HepG2 (cell line): ENCODE data around the gene OR10J1. TPM values are rescaled to one million over a fixed set of nuclear protein-coding genes. Genes with fewer than 3 reads are reported as not detected.

Experiments used
- ATAC-seq: fragments of 200-7000 bp; cut with Tn5 transposase; 3 replicates; pipeline ENCODE4 v1.9.1; 2020; ENCODE audit warnings: mild to moderate bottlenecking, moderate library complexity
- BruUV-seq: library from RNA; stranded (reverse); fragments of 400-500 nt; replicated peaks from 2 replicates; lab custom pipeline; 2021; lab: Mats Ljungman, UMichigan
- CTCF ChIA-PET: fragments of 300-600 bp; formaldehyde crosslinking; extraction: SDS; loops from one replicate; lab custom pipeline; 2021; ENCODE audit warnings: low total read pairs, inconsistent platforms, low intra/inter-chr PET ratio; lab: Yijun Ruan, JAX
- POLR2A ChIA-PET: fragments of 350-600 bp; sonication (Branson Sonifier 250); formaldehyde crosslinking; loops from one replicate; lab custom pipeline; 2020; ENCODE audit warnings: antibody characterized with exemption, inconsistent platforms; lab: Yijun Ruan, JAX
- DNase-seq: peaks from one replicate; pipeline ENCODE4 v3.0.0-alpha.2; 2015; ENCODE audit warnings: low spot score
- FAIRE-seq: peaks from 3 replicates; lab custom pipeline; 2011; peaks lifted over from hg19 to GRCh38; lab: Jason Lieb, UNC
- H2AFZ ChIP-seq: one replicate; pipeline ENCODE4 v1.6.1; 2011; ENCODE audit warnings: low read length, inconsistent platforms
- H3K27ac ChIP-seq: fragments of 300-600 bp; 3 replicates; pipeline ENCODE4 v1.8.0; 2011; ENCODE audit warnings: mixed run types, mild to moderate bottlenecking, mixed read lengths, low read length, inconsistent platforms; ENCODE audit not compliant: insufficient read depth; ENCODE audit errors: extremely low read length
- H3K27me3 ChIP-seq, 2 experiments: fragments of 200-600 bp in 1 of 2; 2 replicates in 1 of 2; 3 replicates in 1 of 2; pipeline versions ENCODE4 v1.6.0 to v1.8.0; 2011; ENCODE audit warnings: low read length in 2 of 2, mild to moderate bottlenecking in 2 of 2, moderate library complexity in 2 of 2, inconsistent platforms in 1 of 2; ENCODE audit not compliant: insufficient read depth in 2 of 2, control insufficient read depth in 1 of 2
- H3K36me3 ChIP-seq, 2 experiments: fragments of 200-600 bp in 1 of 2; replicated peaks in 1 of 2; 2 replicates in 1 of 2; 3 replicates in 1 of 2; pipeline versions ENCODE4 v1.5.1 to v1.8.0; 2011; ENCODE audit warnings: low read length in 2 of 2, inconsistent platforms in 1 of 2; ENCODE audit not compliant: insufficient read depth in 2 of 2, control insufficient read depth in 1 of 2
- H3K4me1 ChIP-seq: 2 replicates; pipeline ENCODE4 v1.5.1; 2012; ENCODE audit warnings: low read length, inconsistent platforms; ENCODE audit not compliant: insufficient read depth
- H3K4me2 ChIP-seq: 2 replicates; pipeline ENCODE4 v1.6.0; 2011; ENCODE audit warnings: low read depth, low read length, inconsistent platforms
- H3K4me3 ChIP-seq, 3 experiments: fragments of 200-600 bp in 1 of 3; sonication (generic), shearing (Covaris generic) in 1 of 3; replicated peaks in 1 of 3; 2 replicates each; pipeline ENCODE4 v1.5.1; 2011 to 2016; ENCODE audit warnings: low read length in 3 of 3, inconsistent platforms in 2 of 3, low read depth in 2 of 3, mild to moderate bottlenecking in 2 of 3, control low read depth in 1 of 3, mixed read lengths in 1 of 3; ENCODE audit not compliant: insufficient read depth in 1 of 3
- H3K79me2 ChIP-seq: one replicate; pipeline ENCODE4 v1.6.1; 2011; ENCODE audit warnings: low read length, inconsistent platforms; ENCODE audit not compliant: insufficient read depth
- H3K9ac ChIP-seq: 2 replicates; pipeline ENCODE4 v1.6.0; 2011; ENCODE audit warnings: mild to moderate bottlenecking, low read depth, low read length, inconsistent platforms; ENCODE audit not compliant: insufficient read depth
- H3K9me3 ChIP-seq: 2 replicates; pipeline ENCODE4 v1.5.1; 2012; ENCODE audit warnings: mild to moderate bottlenecking, low read length
- H4K20me1 ChIP-seq: 2 replicates; pipeline ENCODE4 v1.6.0; 2011; ENCODE audit warnings: inconsistent platforms, mild to moderate bottlenecking, low read length, moderate library complexity; ENCODE audit not compliant: insufficient read depth
- MAFF ChIP-seq: IDR thresholded peaks from 2 replicates; pipeline ENCODE4 v1.6.1; 2011; ENCODE audit warnings: low read depth, low read length, improper control_type of control experiment
- MEF2D ChIP-seq: sonication (generic); formaldehyde crosslinking; IDR thresholded peaks from 2 replicates; pipeline ENCODE4 v1.5.1; 2020; ENCODE audit warnings: mild to moderate bottlenecking, missing genetic modification reagents
- MYC ChIP-seq: sonication (generic); formaldehyde crosslinking; IDR thresholded peaks from 2 replicates; pipeline ENCODE4 v1.9.0; 2021; ENCODE audit warnings: missing genetic modification reagents, borderline replicate concordance
- NAIF1 ChIP-seq: sonication (generic); formaldehyde crosslinking; IDR thresholded peaks from 2 replicates; pipeline ENCODE4 v1.5.0; 2020; ENCODE audit warnings: mild to moderate bottlenecking, missing genetic modification reagents, borderline replicate concordance
- NR1H2 ChIP-seq: sonication (generic); formaldehyde crosslinking; IDR thresholded peaks from 2 replicates; pipeline ENCODE4 v1.8.1; 2022; ENCODE audit warnings: low read depth, missing genetic modification reagents, borderline replicate concordance
- SOX5 ChIP-seq: IDR thresholded peaks from 2 replicates; pipeline ENCODE4 v1.6.1; 2016; ENCODE audit warnings: borderline replicate concordance
- SP2 ChIP-seq: sonication (generic); formaldehyde crosslinking; IDR thresholded peaks from 2 replicates; pipeline ENCODE4 v1.5.1; 2020; ENCODE audit warnings: mild to moderate bottlenecking, missing genetic modification reagents
- ZBTB21 ChIP-seq: sonication (generic); formaldehyde crosslinking; IDR thresholded peaks from 2 replicates; pipeline ENCODE4 v1.4.0; 2020; ENCODE audit warnings: missing genetic modification reagents
- WGBS: methylation state at CpG from one replicate; pipeline ENCODE4 v1.1.6; 2017; ENCODE audit warnings: low lambda C conversion rate; 5-methylcytosine and 5-hydroxymethylcytosine counted together
- in situ Hi-C: cut with HindIII; loops from 2 replicates; pipeline ENCODE4 v1.10.0; 2017; ENCODE audit warnings: low pct_unique_long_range_greater_than_20kb; ENCODE audit not compliant: extremely low pct_ligation_motif_present
- intact Hi-C: fragments of 100-400 bp; cut with micrococcal nuclease; formaldehyde crosslinking; loops from one replicate; pipeline ENCODE4 v1.10.0; 2022; ENCODE audit not compliant: unreplicated experiment
- polyA plus RNA-seq, 8 experiments: library from polyadenylated mRNA; depleted of rRNA in 3 of 8; stranded (reverse) in 7 of 8; unstranded in 1 of 8; fragments of >200 nt; fragmentation: Illumina TruSeq in 4 of 8; extraction: Trizol in 4 of 8; gene quantifications; 2 replicates each; pipeline versions ENCODE4 v1.2.1 to v1.2.3, GENCODE V29; 2011 to 2016; ENCODE audit warnings: low read depth in 4 of 8, missing spikeins in 1 of 8, mixed read lengths in 1 of 8; ENCODE audit not compliant: insufficient read depth in 1 of 8
- total RNA-seq, 5 experiments: library from RNA; depleted of rRNA; stranded (reverse); fragments of >200 nt; fragmentation: Illumina TruSeq; extraction: Trizol; gene quantifications; 2 replicates each; pipeline ENCODE4 v1.2.3, GENCODE V29; 2016; ENCODE audit warnings: low read depth in 1 of 5
- TF ChIP-seq, protein P1 (sequence below): sonication (generic); formaldehyde crosslinking; IDR thresholded peaks from 2 replicates; pipeline ENCODE4 v1.4.0; 2020; ENCODE audit warnings: mild to moderate bottlenecking, missing genetic modification reagents
- TF ChIP-seq, protein P2 (sequence below): sonication (generic); formaldehyde crosslinking; IDR thresholded peaks from 2 replicates; pipeline ENCODE4 v1.5.0; 2020; ENCODE audit warnings: mild to moderate bottlenecking, missing genetic modification reagents
- TF ChIP-seq, protein P3 (sequence below): sonication (generic); formaldehyde crosslinking; IDR thresholded peaks from 2 replicates; pipeline ENCODE4 v1.9.0; 2022; ENCODE audit warnings: low read depth, missing genetic modification reagents

Gene OR10J1
- total and polyA plus RNA-seq, 2 of the 13 experiments (the other 11 are each of a cell fraction or from before 2014, with no cell fraction given) = not detected

DNA sequence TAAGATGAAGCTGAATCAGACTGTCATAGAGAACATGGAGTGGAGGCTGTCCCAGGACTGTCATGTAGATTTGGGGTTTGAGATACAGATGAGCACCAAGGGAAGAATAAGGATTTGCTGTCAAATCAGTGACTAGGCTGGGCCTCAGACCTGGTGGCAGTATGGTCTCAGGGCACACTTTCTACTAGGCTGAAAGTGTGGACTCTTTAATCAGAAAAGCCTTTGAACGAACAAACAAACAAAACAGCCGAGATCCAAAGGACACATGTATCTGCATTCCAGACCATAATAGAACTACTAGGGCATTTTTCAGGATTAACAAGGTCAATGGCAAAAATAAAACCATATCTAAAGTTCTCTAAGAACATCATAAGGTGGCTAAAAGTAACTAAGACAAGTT lies 2.9 kb downstream of the OR10J1 start:
- CTCF ChIA-PET = no interaction called here
- H3K4me1 ChIP-seq = no peaks in the 10 kb centered on the region
- no peaks in the 10 kb centered on the region for H3K36me3 ChIP-seq
- H3K79me2 ChIP-seq = no peaks in the 10 kb centered on the region
- in situ Hi-C loops = no loop called here
- H3K4me3 ChIP-seq = no peak overlapping the region
- no peak for FAIRE-seq
- DNase-seq = no peak
- POLR2A ChIA-PET = no interaction called here
- no peak for ATAC-seq
- no peak overlapping the region for H3K27ac ChIP-seq
- no peak overlapping the region for H3K4me2 ChIP-seq
- intact Hi-C loops = no loop called here
- 0% methylated on average over 2 of the region's 2 CpGs for WGBS
- no peaks in the 10 kb centered on the region for H4K20me1 ChIP-seq
- no peak overlapping the region for H2AFZ ChIP-seq
- no peaks in the 10 kb centered on the region for H3K27me3 ChIP-seq
- no peak overlapping the region for H3K9ac ChIP-seq
- H3K9me3 ChIP-seq = peaks cover 87% of the 10 kb centered on the region
- no TSS peak for BruUV-seq
- TF ChIP-seq NAIF1 (CRISPR knock-in tag) (no peak), MAFF (no peak), SP2 (CRISPR knock-in tag) (no peak), MYC (no peak), NR1H2 (no peak), SOX5 (CRISPR knock-in tag) (no peak), MEF2D (CRISPR knock-in tag) (no peak), ZBTB21 (CRISPR knock-in tag) (no peak)
- TF ChIP-seq, protein P1, sequence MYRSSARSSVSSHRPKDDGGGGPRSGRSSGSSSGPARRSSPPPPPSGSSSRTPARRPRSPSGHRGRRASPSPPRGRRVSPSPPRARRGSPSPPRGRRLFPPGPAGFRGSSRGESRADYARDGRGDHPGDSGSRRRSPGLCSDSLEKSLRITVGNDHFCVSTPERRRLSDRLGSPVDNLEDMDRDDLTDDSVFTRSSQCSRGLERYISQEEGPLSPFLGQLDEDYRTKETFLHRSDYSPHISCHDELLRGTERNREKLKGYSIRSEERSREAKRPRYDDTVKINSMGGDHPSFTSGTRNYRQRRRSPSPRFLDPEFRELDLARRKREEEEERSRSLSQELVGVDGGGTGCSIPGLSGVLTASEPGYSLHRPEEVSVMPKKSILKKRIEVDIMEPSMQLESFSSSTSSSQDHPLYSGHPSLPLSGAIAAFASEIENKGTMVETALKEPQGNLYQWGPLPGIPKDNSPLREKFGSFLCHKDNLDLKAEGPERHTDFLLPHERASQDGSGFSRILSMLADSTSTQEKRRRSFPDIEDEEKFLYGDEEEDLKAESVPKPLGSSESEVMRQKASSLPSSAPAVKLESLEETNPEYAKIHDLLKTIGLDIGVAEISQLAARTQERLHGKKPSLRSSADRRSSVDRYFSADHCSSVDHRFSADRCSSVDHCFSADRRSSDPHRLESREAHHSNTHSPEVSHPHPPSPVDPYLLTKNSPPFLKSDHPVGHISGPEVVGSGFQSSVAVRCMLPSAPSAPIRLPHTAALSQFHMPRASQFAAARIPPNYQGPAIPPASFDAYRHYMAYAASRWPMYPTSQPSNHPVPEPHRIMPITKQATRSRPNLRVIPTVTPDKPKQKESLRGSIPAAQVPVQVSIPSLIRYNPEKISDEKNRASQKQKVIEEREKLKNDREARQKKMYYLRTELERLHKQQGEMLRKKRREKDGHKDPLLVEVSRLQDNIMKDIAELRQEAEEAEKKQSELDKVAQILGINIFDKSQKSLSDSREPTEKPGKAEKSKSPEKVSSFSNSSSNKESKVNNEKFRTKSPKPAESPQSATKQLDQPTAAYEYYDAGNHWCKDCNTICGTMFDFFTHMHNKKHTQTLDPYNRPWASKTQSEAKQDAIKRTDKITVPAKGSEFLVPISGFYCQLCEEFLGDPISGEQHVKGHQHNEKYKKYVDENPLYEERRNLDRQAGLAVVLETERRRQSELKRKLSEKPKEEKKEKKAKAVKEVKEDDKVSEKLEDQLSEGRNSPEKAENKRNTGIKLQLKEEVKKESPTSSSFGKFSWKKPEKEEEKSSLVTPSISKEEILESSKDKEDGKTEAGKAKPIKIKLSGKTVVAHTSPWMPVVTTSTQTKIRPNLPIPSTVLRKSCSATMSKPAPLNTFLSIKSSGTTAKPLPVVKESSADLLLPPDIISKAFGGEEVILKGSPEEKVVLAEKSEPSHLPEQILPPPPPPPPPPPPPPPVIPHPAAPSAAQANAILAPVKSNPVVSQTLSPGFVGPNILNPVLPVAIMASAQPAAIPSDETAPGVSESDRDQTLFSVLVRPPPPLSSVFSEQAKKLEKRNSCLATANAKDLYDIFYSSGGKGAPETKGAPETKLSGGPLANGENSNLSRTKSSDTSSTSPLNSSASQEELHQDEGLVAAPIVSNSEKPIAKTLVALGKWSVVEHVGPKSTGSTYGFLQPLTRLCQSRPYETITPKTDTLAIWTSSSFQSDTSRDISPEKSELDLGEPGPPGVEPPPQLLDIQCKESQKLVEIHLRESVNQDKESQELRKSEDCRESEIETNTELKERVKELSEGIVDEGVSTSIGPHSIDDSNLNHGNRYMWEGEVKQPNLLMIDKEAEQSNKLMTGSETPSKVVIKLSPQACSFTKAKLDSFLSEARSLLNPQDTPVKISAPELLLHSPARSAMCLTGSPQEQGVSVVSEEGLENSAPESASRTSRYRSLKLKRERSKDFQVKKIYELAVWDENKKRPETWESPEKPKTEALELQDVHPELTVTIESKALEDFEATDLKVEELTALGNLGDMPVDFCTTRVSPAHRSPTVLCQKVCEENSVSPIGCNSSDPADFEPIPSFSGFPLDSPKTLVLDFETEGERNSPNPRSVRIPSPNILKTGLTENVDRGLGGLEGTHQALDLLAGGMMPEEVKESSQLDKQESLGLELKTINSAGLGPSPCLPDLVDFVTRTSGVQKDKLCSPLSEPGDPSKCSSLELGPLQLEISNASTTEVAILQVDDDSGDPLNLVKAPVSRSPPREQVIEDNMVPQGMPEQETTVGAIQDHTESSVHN (CRISPR knock-in tag) = no peak
- TF ChIP-seq, protein P2, sequence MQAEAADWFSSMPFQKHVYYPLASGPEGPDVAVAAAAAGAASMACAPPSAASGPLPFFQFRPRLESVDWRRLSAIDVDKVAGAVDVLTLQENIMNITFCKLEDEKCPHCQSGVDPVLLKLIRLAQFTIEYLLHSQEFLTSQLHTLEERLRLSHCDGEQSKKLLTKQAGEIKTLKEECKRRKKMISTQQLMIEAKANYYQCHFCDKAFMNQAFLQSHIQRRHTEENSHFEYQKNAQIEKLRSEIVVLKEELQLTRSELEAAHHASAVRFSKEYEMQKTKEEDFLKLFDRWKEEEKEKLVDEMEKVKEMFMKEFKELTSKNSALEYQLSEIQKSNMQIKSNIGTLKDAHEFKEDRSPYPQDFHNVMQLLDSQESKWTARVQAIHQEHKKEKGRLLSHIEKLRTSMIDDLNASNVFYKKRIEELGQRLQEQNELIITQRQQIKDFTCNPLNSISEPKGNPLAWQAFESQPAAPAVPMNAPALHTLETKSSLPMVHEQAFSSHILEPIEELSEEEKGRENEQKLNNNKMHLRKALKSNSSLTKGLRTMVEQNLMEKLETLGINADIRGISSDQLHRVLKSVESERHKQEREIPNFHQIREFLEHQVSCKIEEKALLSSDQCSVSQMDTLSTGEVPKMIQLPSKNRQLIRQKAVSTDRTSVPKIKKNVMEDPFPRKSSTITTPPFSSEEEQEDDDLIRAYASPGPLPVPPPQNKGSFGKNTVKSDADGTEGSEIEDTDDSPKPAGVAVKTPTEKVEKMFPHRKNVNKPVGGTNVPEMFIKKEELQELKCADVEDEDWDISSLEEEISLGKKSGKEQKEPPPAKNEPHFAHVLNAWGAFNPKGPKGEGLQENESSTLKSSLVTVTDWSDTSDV = no peak
- TF ChIP-seq, protein P3, sequence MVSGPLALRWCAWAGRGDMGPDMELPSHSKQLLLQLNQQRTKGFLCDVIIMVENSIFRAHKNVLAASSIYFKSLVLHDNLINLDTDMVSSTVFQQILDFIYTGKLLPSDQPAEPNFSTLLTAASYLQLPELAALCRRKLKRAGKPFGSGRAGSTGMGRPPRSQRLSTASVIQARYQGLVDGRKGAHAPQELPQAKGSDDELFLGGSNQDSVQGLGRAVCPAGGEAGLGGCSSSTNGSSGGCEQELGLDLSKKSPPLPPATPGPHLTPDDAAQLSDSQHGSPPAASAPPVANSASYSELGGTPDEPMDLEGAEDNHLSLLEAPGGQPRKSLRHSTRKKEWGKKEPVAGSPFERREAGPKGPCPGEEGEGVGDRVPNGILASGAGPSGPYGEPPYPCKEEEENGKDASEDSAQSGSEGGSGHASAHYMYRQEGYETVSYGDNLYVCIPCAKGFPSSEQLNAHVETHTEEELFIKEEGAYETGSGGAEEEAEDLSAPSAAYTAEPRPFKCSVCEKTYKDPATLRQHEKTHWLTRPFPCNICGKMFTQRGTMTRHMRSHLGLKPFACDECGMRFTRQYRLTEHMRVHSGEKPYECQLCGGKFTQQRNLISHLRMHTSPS (CRISPR knock-in tag) = no peak
